Breast epithelium (tissue), 4 donors: Measurements from ENCODE around the gene HAT1. TPM values are rescaled to one million over a fixed set of nuclear protein-coding genes. Genes with fewer than 3 reads are reported as not detected.

ENCODE experiments used
- DNase-seq, 2 donors: peaks; one replicate each; pipeline ENCODE4 v3.0.0-alpha.2; 2019; ENCODE audit warnings: low spot score in 2 of 2
- H3K27ac ChIP-seq, 2 donors: fragments of 200-600 bp; sonication (generic) in 1 of 2; one replicate each; pipeline ENCODE4 v1.5.1; 2016 to 2019; ENCODE audit warnings: mild to moderate bottlenecking in 1 of 2
- H3K27me3 ChIP-seq, 2 donors: fragments of 200-600 bp; sonication (generic) in 1 of 2; one replicate each; pipeline versions ENCODE4 v1.5.1 to v1.6.0; 2017 to 2019; ENCODE audit warnings: control low read depth in 1 of 2, mild to moderate bottlenecking in 1 of 2
- H3K36me3 ChIP-seq: fragments of 200-600 bp; one replicate; pipeline ENCODE4 v1.5.1; 2019
- H3K4me1 ChIP-seq, 2 donors: fragments of 200-600 bp; sonication (generic); one replicate each; pipeline ENCODE4 v1.5.1; 2016 to 2019; ENCODE audit warnings: control low read depth in 1 of 2
- H3K4me3 ChIP-seq, 3 donors: fragments of 200-600 bp; sonication (generic); 1 replicate in 2 of 3; 2 replicates in 1 of 3; pipeline ENCODE4 v1.5.1; 2016 to 2019; ENCODE audit warnings: mild to moderate bottlenecking in 3 of 3, moderate library complexity in 2 of 3
- H3K9me3 ChIP-seq, 2 donors: fragments of 200-600 bp; sonication (generic) in 1 of 2; one replicate each; pipeline ENCODE4 v1.5.1; 2016 to 2019; ENCODE audit warnings: control low read depth in 1 of 2
- CTCF ChIP-seq, 3 donors: fragments of 450-650 bp; IDR thresholded peaks; one replicate each; pipeline ENCODE4 v1.5.1; 2016 to 2017; ENCODE audit warnings: antibody characterized with exemption in 3 of 3, mild to moderate bottlenecking in 3 of 3, moderate library complexity in 3 of 3
- POLR2A ChIP-seq: fragments of 450-650 bp; IDR thresholded peaks from one replicate; pipeline ENCODE4 v1.6.1; 2016; ENCODE audit warnings: antibody characterized with exemption, mild to moderate bottlenecking, moderate library complexity
- POLR2AphosphoS5 ChIP-seq, 3 donors: sonication (generic); formaldehyde crosslinking; IDR thresholded peaks; one replicate each; pipeline ENCODE4 v1.6.1; 2017; ENCODE audit warnings: antibody characterized with exemption in 3 of 3
- intact Hi-C: fragments of 100-400 bp; cut with DNase I; formaldehyde crosslinking; loops from one replicate; pipeline ENCODE4 v1.15.1; 2023; ENCODE audit warnings: low total_unique reads
- total RNA-seq, 3 donors: library from RNA; depleted of rRNA; stranded (reverse); fragments of >200 nt; gene quantifications; one replicate each; pipeline ENCODE4 v1.1.0, GENCODE V29; 2016

Gene HAT1
- total RNA-seq, 3 donors from 2014 or later = 24.0 to 53.4 (median 35.4) TPM

- Histone ChIP-seq H3K36me3 (no peaks in the 10 kb centered on the region), H3K27me3 (no peaks in the 10 kb centered on the region), H3K9me3 (no peaks in the 10 kb centered on the region), H3K27ac (no peak overlapping the region), H3K4me3 (no peak overlapping the region), H3K4me1 (peaks cover 0 to 8% of the 10 kb centered on the region in 2 donors)
- TF ChIP-seq POLR2A = no peak
- TF ChIP-seq CTCF (IDR thresholded peaks at IDR 0.05) = no peak
- no peak for TF ChIP-seq POLR2AphosphoS5 (IDR thresholded peaks at IDR 0.05)
- intact Hi-C loops = no loop called here
- DNase-seq = no peak
Observed at GRCh38 chr2:171919453-171919852, 2.8 kb upstream of the HAT1 start.

GRCh38 chr2:171921970-171922229 lies 361 bp upstream of the HAT1 start:
- DNase-seq = no peak
- intact Hi-C loops = loop anchor here (5.0 kb wide), 1 partner anchor 1025 kb away; no protein-coding TSS in a partner anchor

GRCh38 chr2:171923206-171923605 lies 945 bp downstream of the HAT1 start:
- Histone ChIP-seq H3K4me3 (peak overlapping the region; percentile 65 to 78 (median 77)), H3K9me3 (no peaks in the 10 kb centered on the region), H3K4me1 (peaks cover 0 to 11% of the 10 kb centered on the region in 2 donors), H3K36me3 (peaks cover 4% of the 10 kb centered on the region), H3K27ac (peak overlapping the region; percentile 96 to 99), H3K27me3 (no peaks in the 10 kb centered on the region)
- intact Hi-C loops = loop anchor here (5.0 kb wide), 1 partner anchor 1026 kb away; no protein-coding TSS in a partner anchor
- TF ChIP-seq POLR2AphosphoS5 (IDR thresholded peaks at IDR 0.05) = no peak
- no peak for DNase-seq

More at GRCh38 chr2:171921970-171922229, 361 bp upstream of the HAT1 start:
- TF ChIP-seq POLR2AphosphoS5 (IDR thresholded peaks at IDR 0.05) (no peak), CTCF (IDR thresholded peaks at IDR 0.05) (no peak), POLR2A (no peak)
- Histone ChIP-seq H3K27ac (peak overlapping the region; percentile 96 to 99), H3K4me3 (peak overlapping the region; percentile 65 to 78 (median 77)), H3K4me1 (peaks cover 0 to 11% of the 10 kb centered on the region in 2 donors), H3K9me3 (no peaks in the 10 kb centered on the region), H3K36me3 (peaks cover 1% of the 10 kb centered on the region), H3K27me3 (no peaks in the 10 kb centered on the region)

- peaks cover 4% of the 10 kb centered on the region for H3K36me3 ChIP-seq
- H3K9me3 ChIP-seq = no peaks in the 10 kb centered on the region
- H3K4me1 ChIP-seq = peaks cover 0 to 11% of the 10 kb centered on the region in 2 donors
- H3K4me3 ChIP-seq = no peak overlapping the region
- TF ChIP-seq POLR2AphosphoS5 (IDR thresholded peaks at IDR 0.05) (no peak), CTCF (IDR thresholded peaks at IDR 0.05) (no peak)
- intact Hi-C loops = loop anchor here (5.0 kb wide), 1 partner anchor 1027 kb away; no protein-coding TSS in a partner anchor
- no peak for DNase-seq
- no peak overlapping the region for H3K27ac ChIP-seq
- H3K27me3 ChIP-seq = no peaks in the 10 kb centered on the region
Observed at GRCh38 chr2:171924170-171924942, 2.1 kb downstream of the HAT1 start.

GRCh38 chr2:171930385-171930784 lies 8.1 kb downstream of the HAT1 start:
- DNase-seq = no peak

More at GRCh38 chr2:171930385-171930784, 8.1 kb downstream of the HAT1 start:
- no peak overlapping the region for H3K4me3 ChIP-seq
- TF ChIP-seq POLR2AphosphoS5 (IDR thresholded peaks at IDR 0.05) (no peak), CTCF (IDR thresholded peaks at IDR 0.05) (no peak), POLR2A (no peak)
- no peaks in the 10 kb centered on the region for H3K4me1 ChIP-seq
- peaks cover 4% of the 10 kb centered on the region for H3K36me3 ChIP-seq
- H3K27ac ChIP-seq = no peak overlapping the region
- H3K27me3 ChIP-seq = no peaks in the 10 kb centered on the region
- H3K9me3 ChIP-seq = no peaks in the 10 kb centered on the region
- intact Hi-C loops = no loop called here
